Stimulated activated naive B cell treated with anti-CD40 and anti-IgM and Interleukin-4, amounts not matched to agents 10 μg/mL and 1 μg/mL and 100 μg/mL, for 72 hours (primary cell): Measurements from ENCODE around the gene OAS3.
A peak's percentile ranks its signal among the peaks of the same experiment; 100 is the strongest.
"Not testable (repeated sequence)": the region's sequence is repeated elsewhere in the genome, so short reads cannot be mapped to it uniquely, and the experiment has no call there.

Experiments used
- ATAC-seq, 2 donors: fragments of 150-1000 bp; cut with Tn5 transposase; replicated peaks; 2 replicates each; pipeline ENCODE4 v1.10.0; 2021; ENCODE audit warnings: moderate library complexity in 1 of 2
- DNase-seq: peaks from one replicate; pipeline ENCODE4 v3.0.0; 2021
- H3K27ac Mint-ChIP-seq: one replicate; pipeline ENCODE4 v1.8.0; 2022; ENCODE audit warnings: mild to moderate bottlenecking, mixed read lengths
- H3K27me3 Mint-ChIP-seq, 2 donors: one replicate each; pipeline ENCODE4 v1.8.0; 2022; ENCODE audit warnings: mixed read lengths in 2 of 2
- H3K36me3 Mint-ChIP-seq, 2 donors: one replicate each; pipeline ENCODE4 v1.8.0; 2022; ENCODE audit warnings: mixed read lengths in 2 of 2, mild to moderate bottlenecking in 1 of 2
- H3K4me1 Mint-ChIP-seq, 2 donors: one replicate each; pipeline ENCODE4 v1.8.0; 2022; ENCODE audit warnings: mixed read lengths in 2 of 2, mild to moderate bottlenecking in 1 of 2
- H3K4me3 Mint-ChIP-seq, 2 donors: one replicate each; pipeline ENCODE4 v1.8.0; 2022; ENCODE audit warnings: mild to moderate bottlenecking in 2 of 2, mixed read lengths in 2 of 2, moderate library complexity in 1 of 2
- H3K9me3 Mint-ChIP-seq, 2 donors: one replicate each; pipeline ENCODE4 v1.8.0; 2022; ENCODE audit warnings: mixed read lengths in 2 of 2, mild to moderate bottlenecking in 1 of 2

Gene OAS3

DNA sequence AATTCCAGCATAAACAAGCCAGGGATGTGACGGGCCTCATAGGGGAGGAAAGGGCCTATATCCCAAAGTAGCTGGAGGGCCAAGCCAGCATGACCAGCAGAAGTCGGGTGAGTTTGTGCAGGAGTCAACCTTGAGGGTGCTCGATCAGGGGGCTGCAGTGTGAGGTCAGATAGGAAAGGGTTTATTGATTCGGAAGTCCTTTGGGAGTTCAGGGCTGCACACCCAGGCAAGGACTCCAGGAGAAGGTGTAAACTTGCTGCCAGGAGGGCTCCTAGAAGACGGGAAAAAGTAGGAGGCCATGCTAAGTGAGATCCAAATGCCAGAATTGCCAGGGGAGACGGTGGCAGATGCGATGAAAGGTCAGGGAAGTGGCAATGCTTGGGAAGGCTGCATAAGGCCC lies 36.6 kb downstream of the OAS3 start:
- peaks cover 7 to 16% of the 10 kb centered on the region in 2 donors for H3K36me3 Mint-ChIP-seq
- peaks cover 24 to 37% of the 10 kb centered on the region in 2 donors for H3K4me1 Mint-ChIP-seq
- ATAC-seq, result no peak
- H3K4me3 Mint-ChIP-seq, result no peak overlapping the region
- H3K27ac Mint-ChIP-seq, result peak overlapping the region; percentile 60
- DNase-seq, result no peak
- H3K27me3 Mint-ChIP-seq, result no peaks in the 10 kb centered on the region
- no peaks in the 10 kb centered on the region for H3K9me3 Mint-ChIP-seq

- Mint-ChIP-seq H3K9me3 (peaks cover 5 to 9% of the 10 kb centered on the region in 2 donors), H3K27ac (no peak overlapping the region), H3K4me3 (no peak overlapping the region), H3K27me3 (no peaks in the 10 kb centered on the region), H3K4me1 (peaks cover 38 to 59% of the 10 kb centered on the region in 2 donors), H3K36me3 (peaks cover 13% of the 10 kb centered on the region in 2 donors)
- ATAC-seq (no peak), DNase-seq (no peak)
Observed at GRCh38 chr12:112977139-112977538, 38.9 kb downstream of the OAS3 start.

DNA sequence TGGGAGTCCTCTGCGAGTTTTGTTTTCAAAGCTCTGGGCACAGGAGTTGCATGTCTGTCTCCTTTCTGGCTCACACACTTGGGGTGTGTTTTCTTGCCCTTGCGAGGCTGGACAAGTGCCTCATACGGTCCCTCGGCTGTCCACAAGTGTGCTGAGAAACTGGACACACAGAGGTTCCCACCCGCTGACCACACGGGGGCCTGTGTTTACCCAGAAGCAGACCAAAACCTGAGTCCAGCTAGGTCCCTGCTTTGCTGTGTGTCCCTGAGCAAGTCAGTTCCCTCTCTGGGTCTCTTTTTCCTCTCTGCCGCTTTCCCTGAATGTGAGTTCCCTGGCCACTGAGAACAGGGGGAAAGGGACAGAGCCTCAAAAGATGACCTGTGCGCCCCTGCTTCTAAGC lies 39.4 kb downstream of the OAS3 start:
- peak overlapping the region; percentile 99 for H3K27ac Mint-ChIP-seq
- ATAC-seq (no peak), DNase-seq (no peak)
- peak overlapping the region; percentile 98 to 99 for H3K4me3 Mint-ChIP-seq
- peaks cover 41 to 64% of the 10 kb centered on the region in 2 donors for H3K4me1 Mint-ChIP-seq
- peaks cover 9 to 14% of the 10 kb centered on the region in 2 donors for H3K9me3 Mint-ChIP-seq
- H3K36me3 Mint-ChIP-seq, result peaks cover 18% of the 10 kb centered on the region in 2 donors
- no peaks in the 10 kb centered on the region for H3K27me3 Mint-ChIP-seq

- H3K4me1 Mint-ChIP-seq, result peaks cover 46 to 68% of the 10 kb centered on the region in 2 donors
- H3K4me3 Mint-ChIP-seq, result peak within 1 kb of the TSS; percentile 98 to 99
- H3K9me3 Mint-ChIP-seq, result peaks cover 9 to 17% of the 10 kb centered on the region in 2 donors
- H3K27me3 Mint-ChIP-seq, result no peaks in the 10 kb centered on the region
- DNase-seq (peak; percentile 74), ATAC-seq (peak; percentile 93)
- peaks cover 20 to 24% of the 10 kb centered on the region in 2 donors for H3K36me3 Mint-ChIP-seq
- peak within 1 kb of the TSS; percentile 99 for H3K27ac Mint-ChIP-seq
Observed at GRCh38 chr12:112978163-112979040, 40.1 kb downstream of the OAS3 start, which contains the start of gene OAS2. Gene OAS2 (plus strand): TSS chr12:112978519. CDS start chr12:112978609, 90 bp downstream.

GRCh38 chr12:112979041-112979680 lies 40.9 kb downstream of the OAS3 start:
- H3K27me3 Mint-ChIP-seq, result no peaks in the 10 kb centered on the region
- peak overlapping the region; percentile 99 for H3K27ac Mint-ChIP-seq
- peaks cover 9 to 18% of the 10 kb centered on the region in 2 donors for H3K9me3 Mint-ChIP-seq
- ATAC-seq, result peak; percentile 50 to 59
- H3K4me1 Mint-ChIP-seq, result peaks cover 41 to 65% of the 10 kb centered on the region in 2 donors
- H3K36me3 Mint-ChIP-seq, result peaks cover 22 to 30% of the 10 kb centered on the region in 2 donors
- H3K4me3 Mint-ChIP-seq, result peak overlapping the region; percentile 98 to 99
- no peak for DNase-seq

- peaks cover 41 to 63% of the 10 kb centered on the region in 2 donors for H3K4me1 Mint-ChIP-seq
- peaks cover 33 to 45% of the 10 kb centered on the region in 2 donors for H3K36me3 Mint-ChIP-seq
- peak overlapping the region; percentile 43 for H3K27ac Mint-ChIP-seq
- peak overlapping the region; percentile 76 to 99 for H3K4me3 Mint-ChIP-seq
- H3K27me3 Mint-ChIP-seq, result no peaks in the 10 kb centered on the region
- H3K9me3 Mint-ChIP-seq, result peaks cover 14 to 23% of the 10 kb centered on the region in 2 donors
- DNase-seq (no peak), ATAC-seq (no peak)
Observed at GRCh38 chr12:112980491-112981158, 42.4 kb downstream of the OAS3 start.

- no peaks in the 10 kb centered on the region for H3K27me3 Mint-ChIP-seq
- peaks cover 50 to 83% of the 10 kb centered on the region in 2 donors for H3K36me3 Mint-ChIP-seq
- H3K4me1 Mint-ChIP-seq, result peaks cover 51 to 67% of the 10 kb centered on the region in 2 donors
- no peak for DNase-seq
- H3K9me3 Mint-ChIP-seq, result peaks cover 14 to 23% of the 10 kb centered on the region in 2 donors
- ATAC-seq, result no peak
- H3K27ac Mint-ChIP-seq, result peak overlapping the region; percentile 73
- H3K4me3 Mint-ChIP-seq, result no peak overlapping the region
Observed at GRCh38 chr12:112985642-112986290, 47.5 kb downstream of the OAS3 start.

GRCh38 chr12:112986291-112986800 lies 48.1 kb downstream of the OAS3 start:
- DNase-seq (no peak), ATAC-seq (no peak)
- Mint-ChIP-seq H3K9me3 (peaks cover 14 to 22% of the 10 kb centered on the region in 2 donors), H3K27me3 (no peaks in the 10 kb centered on the region), H3K4me1 (peaks cover 49 to 61% of the 10 kb centered on the region in 2 donors), H3K36me3 (peaks cover 51 to 87% of the 10 kb centered on the region in 2 donors), H3K27ac (peak overlapping the region; percentile 73), H3K4me3 (no peak overlapping the region)

DNA sequence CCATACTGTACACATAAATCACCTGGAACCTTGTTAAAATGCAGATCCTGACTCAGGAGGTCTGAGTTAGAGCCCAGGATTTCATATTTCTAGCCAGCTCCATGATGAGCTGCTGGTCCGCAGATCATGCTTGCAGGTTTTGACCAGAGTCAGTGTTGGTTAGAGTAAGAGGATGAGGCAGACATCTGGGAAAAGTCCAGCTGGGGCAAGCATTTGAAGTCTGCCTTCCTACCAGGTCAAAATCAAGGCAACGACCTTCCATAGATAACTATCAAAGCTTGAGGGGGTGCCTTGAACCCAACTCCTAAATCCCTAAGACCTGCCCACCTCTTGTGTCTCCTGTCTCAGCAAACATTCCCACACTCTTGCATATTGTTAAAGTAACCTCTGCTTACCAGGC lies 49.3 kb downstream of the OAS3 start:
- no peak for DNase-seq
- no peak overlapping the region for H3K4me3 Mint-ChIP-seq
- peaks cover 38 to 49% of the 10 kb centered on the region in 2 donors for H3K4me1 Mint-ChIP-seq
- no peaks in the 10 kb centered on the region for H3K27me3 Mint-ChIP-seq
- H3K27ac Mint-ChIP-seq, result peak overlapping the region; percentile 89
- ATAC-seq, result no peak
- H3K36me3 Mint-ChIP-seq, result peaks cover 45 to 86% of the 10 kb centered on the region in 2 donors
- peaks cover 6 to 17% of the 10 kb centered on the region in 2 donors for H3K9me3 Mint-ChIP-seq

DNA sequence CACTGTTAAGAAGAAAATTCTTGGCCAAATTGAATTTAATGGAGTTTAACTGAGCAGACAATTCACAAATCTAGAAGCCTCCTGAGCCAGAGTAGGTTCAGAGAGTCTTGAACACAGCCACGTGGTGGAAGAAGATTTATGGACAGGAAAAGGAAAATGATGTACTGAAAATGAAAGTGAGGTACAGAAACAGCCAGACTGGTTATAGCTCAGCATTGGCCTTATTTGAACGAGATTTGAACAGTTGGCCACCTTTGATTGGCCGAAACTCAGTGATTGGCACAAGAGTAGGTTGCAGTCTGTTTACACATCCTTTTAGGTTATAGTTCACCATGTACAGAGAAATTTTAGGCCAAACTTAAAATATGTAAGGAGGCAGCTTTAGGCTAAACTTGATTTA lies 50.0 kb downstream of the OAS3 start:
- ATAC-seq (peak; percentile 78 to 83), DNase-seq (no peak)
- H3K27ac Mint-ChIP-seq, result peak overlapping the region; percentile 89
- peaks cover 5 to 13% of the 10 kb centered on the region in 2 donors for H3K9me3 Mint-ChIP-seq
- peaks cover 34 to 42% of the 10 kb centered on the region in 2 donors for H3K4me1 Mint-ChIP-seq
- no peaks in the 10 kb centered on the region for H3K27me3 Mint-ChIP-seq
- H3K4me3 Mint-ChIP-seq, result no peak overlapping the region
- peaks cover 44 to 84% of the 10 kb centered on the region in 2 donors for H3K36me3 Mint-ChIP-seq

GRCh38 chr12:112988823-112989385 lies 50.6 kb downstream of the OAS3 start:
- Mint-ChIP-seq H3K27ac (peak overlapping the region; percentile 51), H3K36me3 (peaks cover 42 to 79% of the 10 kb centered on the region in 2 donors), H3K4me1 (peaks cover 30 to 37% of the 10 kb centered on the region in 2 donors), H3K9me3 (peaks cover 5 to 13% of the 10 kb centered on the region in 2 donors)
- not testable (repeated sequence) for H3K4me3 Mint-ChIP-seq, H3K27me3 Mint-ChIP-seq, DNase-seq, ATAC-seq

GRCh38 chr12:112989806-112990205 lies 51.5 kb downstream of the OAS3 start:
- Mint-ChIP-seq H3K27me3 (no peaks in the 10 kb centered on the region), H3K4me3 (no peak overlapping the region), H3K36me3 (peaks cover 37 to 71% of the 10 kb centered on the region in 2 donors), H3K4me1 (peaks cover 27 to 37% of the 10 kb centered on the region in 2 donors), H3K27ac (peak overlapping the region; percentile 70), H3K9me3 (peaks cover 3 to 7% of the 10 kb centered on the region in 2 donors)
- ATAC-seq (no peak), DNase-seq (no peak)
